PFSK-1 (cell line): ENCODE results near the gene BPIFA1.

Source experiments
- FOXP2 ChIP-seq: optimal IDR thresholded peaks from 2 replicates; pipeline ENCODE3; 2011; ENCODE audit warnings: borderline replicate concordance, control low read depth, inconsistent platforms; ENCODE audit not compliant: insufficient read depth; ENCODE audit errors: extremely low read length, extremely low read depth
- POLR2AphosphoS5 ChIP-seq: IDR thresholded peaks from 2 replicates; pipeline ENCODE4 v1.6.1; 2012; ENCODE audit warnings: low read depth, mild to moderate bottlenecking, control low read depth, low read length, moderate library complexity
- REST ChIP-seq, 2 experiments: IDR thresholded peaks; 2 replicates each; pipeline versions ENCODE4 v1.6.1 to v1.8.0; 2011 to 2012; ENCODE audit warnings: low read depth in 2 of 2, low read length in 2 of 2, control low read depth in 1 of 2, inconsistent platforms in 1 of 2, mild to moderate bottlenecking in 1 of 2, moderate library complexity in 1 of 2; ENCODE audit not compliant: insufficient read depth in 1 of 2
- SIN3A ChIP-seq: IDR thresholded peaks from 2 replicates; pipeline ENCODE4 v1.6.1; 2012; ENCODE audit warnings: mild to moderate bottlenecking, low read length, moderate library complexity, borderline replicate concordance; ENCODE audit not compliant: insufficient read depth
- TAF1 ChIP-seq: IDR thresholded peaks from 2 replicates; pipeline ENCODE4 v1.6.1; 2012; ENCODE audit warnings: low read length, control low read depth, borderline replicate concordance; ENCODE audit not compliant: insufficient read depth

Gene BPIFA1

GRCh38 chr20:33263784-33264183 lies 28.0 kb downstream of the BPIFA1 start:
- TF ChIP-seq POLR2AphosphoS5, result no peak
- no peak for TF ChIP-seq SIN3A
- TF ChIP-seq TAF1, result no peak
- no peak for TF ChIP-seq FOXP2
- no peak for TF ChIP-seq REST (IDR thresholded peaks at IDR 0.05; ENCODE audit: insufficient read depth in 1 of 2, low read depth in 2 of 2, low read length in 2 of 2)

GRCh38 chr20:33267701-33268100 lies 31.9 kb downstream of the BPIFA1 start:
- TF ChIP-seq REST (IDR thresholded peaks at IDR 0.05; ENCODE audit: insufficient read depth in 1 of 2, low read depth in 2 of 2, low read length in 2 of 2) (no peak), FOXP2 (no peak), TAF1 (no peak), SIN3A (no peak), POLR2AphosphoS5 (no peak)

- TF ChIP-seq FOXP2, result no peak
- TF ChIP-seq REST (IDR thresholded peaks at IDR 0.05; ENCODE audit: insufficient read depth in 1 of 2, low read depth in 2 of 2, low read length in 2 of 2), result no peak
- no peak for TF ChIP-seq SIN3A
- no peak for TF ChIP-seq POLR2AphosphoS5
- TF ChIP-seq TAF1, result no peak
Measured at GRCh38 chr20:33272155-33272873, 36.5 kb downstream of the BPIFA1 start.

GRCh38 chr20:33273117-33273851 lies 37.5 kb downstream of the BPIFA1 start:
- TF ChIP-seq REST (IDR thresholded peaks at IDR 0.05; ENCODE audit: insufficient read depth in 1 of 2, low read depth in 2 of 2, low read length in 2 of 2), result no peak
- TF ChIP-seq FOXP2, result no peak
- TF ChIP-seq POLR2AphosphoS5, result no peak
- no peak for TF ChIP-seq SIN3A
- no peak for TF ChIP-seq TAF1
